GM19043 (cell line): ENCODE results near the gene ATP2C1.

Experiments used
- ATAC-seq: cut with Tn5 transposase; IDR thresholded peaks from one replicate; pipeline ENCODE4 v1.9.1; 2021; ENCODE audit warnings: low read depth; ENCODE audit not compliant: unreplicated experiment

Gene ATP2C1

DNA sequence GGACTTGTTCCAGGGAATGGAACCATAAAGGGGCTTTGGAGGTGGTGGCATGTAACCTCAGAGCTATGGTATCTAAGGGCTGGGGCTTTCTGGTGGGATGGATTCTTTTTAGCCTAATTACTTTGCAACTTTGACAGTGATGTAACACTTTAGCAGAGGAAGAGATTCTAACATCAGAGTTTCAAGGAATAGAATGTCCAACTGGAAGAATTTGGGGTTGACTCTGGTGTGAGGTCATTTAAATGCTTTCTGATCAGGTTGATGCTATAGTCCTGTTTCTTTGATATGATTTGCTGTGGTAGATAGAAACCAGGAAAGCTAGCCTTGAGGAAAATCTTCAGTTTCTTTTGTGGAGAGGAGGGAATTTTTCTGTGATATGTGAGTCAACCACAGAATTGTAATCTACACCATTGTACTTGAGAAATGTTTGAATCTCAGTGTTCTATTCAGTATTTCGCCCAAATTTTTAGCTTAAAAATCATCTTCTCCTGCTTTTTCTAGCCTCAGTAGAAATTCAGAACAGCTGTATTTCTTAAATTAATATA, 40.0 kb downstream of the ATP2C1 start:
- no peak for ATAC-seq

DNA sequence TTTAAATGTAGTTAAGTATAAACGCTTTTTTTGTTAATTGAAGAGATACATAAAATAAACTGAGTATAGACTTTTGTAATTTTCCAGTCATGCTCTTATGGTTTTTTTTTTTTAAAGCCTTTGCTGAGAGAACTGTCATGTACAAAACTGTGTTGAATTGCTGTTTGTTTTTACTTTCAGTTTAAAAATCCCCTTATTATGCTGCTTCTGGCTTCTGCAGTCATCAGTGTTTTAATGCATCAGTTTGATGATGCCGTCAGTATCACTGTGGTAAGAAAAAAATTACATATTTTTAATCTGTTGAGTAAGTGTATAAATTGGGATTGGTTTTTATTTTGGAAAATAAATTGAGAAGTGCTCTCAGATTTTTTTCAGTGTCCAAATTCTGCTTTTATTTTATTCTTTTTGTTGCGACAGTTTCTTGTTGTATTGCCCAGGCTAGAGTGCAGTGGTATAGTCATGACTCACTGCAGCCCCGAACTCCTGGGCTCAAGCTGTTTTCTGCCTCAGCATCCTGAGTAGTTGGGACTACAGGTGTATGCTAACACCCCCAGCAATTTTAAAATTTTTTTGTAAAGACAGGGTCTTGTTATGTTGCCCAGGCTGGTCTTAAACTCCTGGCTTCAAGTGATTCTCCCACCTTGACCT, 40.7 kb downstream of the ATP2C1 start:
- ATAC-seq: no peak

DNA sequence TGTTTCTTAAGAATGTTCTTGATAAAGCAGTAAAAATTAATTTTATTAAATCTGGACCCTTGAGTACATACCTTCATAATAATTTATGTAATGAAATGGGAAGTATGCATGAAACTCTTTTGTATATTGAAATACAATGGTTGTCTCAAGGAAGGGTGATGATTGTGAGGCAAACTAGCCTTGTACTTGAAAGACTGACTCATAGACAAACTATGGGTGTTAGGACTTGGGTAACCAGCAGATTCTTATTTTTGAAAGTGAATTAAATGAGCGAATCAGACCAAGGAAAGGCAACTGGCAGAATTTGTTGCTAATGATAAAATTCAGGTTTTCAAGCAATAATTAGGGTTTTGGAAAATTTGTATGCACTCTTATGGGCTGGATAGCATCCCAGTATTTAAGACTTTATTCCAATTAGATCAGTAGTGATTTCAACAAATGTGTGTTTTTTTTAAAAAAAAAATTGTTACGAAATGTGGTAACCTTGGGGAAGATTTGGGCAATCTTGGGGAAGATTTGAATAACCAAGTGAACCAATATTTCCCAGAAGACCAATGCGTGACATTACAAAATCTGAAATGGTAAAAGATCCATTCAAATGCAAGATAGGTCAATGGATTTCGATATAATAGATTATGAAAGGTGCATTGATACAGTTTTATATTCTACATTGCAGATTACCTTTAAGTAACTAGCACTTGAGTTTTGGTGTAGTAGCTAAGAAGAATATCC, 42.0 kb downstream of the ATP2C1 start:
- ATAC-seq: no peak

DNA sequence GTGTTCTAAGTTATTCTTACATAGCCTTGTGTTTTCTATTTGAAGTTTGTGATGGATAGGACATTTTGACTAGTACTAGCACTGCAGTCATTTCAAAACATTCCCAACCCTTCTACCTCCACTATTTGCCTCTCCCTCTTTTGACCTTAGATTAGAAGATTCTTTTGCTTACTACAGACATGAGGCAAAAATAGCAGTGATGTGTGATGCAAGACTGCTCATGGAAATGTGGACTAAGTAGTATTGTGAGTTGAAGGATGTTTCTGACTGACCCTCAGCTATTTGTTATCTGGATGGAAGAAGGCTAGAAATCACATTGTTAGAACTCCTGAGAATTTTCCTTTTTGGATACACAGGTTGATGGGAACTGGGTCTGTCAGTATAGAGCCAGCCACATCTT, 45.9 kb downstream of the ATP2C1 start:
- no peak for ATAC-seq

DNA sequence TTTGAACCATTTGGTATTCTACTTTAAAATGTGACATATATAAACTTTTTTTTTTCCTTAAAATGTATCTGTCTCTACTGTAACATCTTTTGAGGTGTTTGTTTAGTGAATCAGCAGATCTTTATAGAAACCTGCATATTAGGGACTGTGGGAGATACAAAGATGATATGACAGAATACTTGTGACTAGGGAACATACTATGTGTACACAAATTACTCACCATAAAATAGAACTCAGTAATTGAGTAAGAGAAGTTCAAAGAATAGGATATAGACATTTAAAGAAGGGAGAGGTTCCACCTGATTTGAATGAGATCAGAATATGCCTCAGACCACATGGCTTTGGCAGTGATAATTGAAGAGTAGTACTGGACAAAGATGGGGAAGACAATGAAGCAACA, 47.9 kb downstream of the ATP2C1 start:
- no peak for ATAC-seq

DNA sequence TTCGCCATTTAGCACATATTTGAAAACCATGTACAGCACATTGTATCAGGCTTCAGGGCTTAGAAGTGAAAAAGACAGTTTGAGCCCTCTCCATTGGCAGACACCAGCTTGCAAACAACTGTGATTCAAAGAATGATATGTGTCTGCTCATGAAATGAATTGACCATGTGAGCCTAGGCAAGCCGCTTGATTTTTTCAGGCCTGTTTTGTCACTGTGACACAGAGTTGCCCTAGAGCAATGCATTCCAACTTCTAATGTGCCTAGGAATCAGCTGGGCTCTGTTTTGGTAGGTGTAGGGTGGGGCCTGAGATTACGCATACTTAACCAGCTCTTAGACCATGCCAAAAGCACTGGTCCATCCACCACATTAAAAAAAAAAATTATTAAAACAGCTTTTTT, 53.0 kb downstream of the ATP2C1 start:
- ATAC-seq: no peak

DNA sequence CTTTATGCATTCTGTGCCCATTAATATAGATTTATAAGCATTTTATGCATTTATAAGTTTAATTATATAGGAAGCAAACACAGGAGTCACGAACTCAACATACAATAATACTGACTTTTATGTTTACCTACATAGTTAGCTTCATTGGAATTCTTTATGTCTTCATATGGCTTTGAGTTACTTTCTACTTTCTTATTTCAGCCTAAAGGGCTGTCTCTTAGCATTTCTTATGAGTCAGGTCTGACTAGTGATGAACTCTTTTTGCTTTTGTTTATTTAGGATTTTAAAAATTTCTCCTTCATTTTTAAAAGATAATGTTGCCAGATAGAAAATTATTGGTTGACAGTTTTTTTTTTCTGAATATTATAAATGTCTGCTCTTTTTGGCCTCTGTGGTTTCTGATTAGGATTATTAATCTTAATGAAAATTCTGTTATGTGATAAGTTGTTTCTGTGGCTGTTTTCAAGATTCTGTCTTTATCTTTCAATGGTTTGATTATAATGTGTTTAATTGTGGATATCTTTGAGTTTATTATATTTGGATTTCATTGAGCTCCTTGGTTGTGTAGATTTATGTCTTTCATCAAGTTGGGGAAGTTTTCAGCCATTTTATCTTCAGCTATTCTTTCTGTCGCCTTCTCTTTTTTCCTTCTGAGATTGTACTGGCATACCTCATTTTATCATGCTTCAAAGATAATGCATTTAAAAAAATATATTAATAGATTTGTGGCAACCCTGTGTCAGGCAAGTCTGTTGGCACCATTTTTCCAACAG, 54.3 kb downstream of the ATP2C1 start:
- ATAC-seq: no peak

DNA sequence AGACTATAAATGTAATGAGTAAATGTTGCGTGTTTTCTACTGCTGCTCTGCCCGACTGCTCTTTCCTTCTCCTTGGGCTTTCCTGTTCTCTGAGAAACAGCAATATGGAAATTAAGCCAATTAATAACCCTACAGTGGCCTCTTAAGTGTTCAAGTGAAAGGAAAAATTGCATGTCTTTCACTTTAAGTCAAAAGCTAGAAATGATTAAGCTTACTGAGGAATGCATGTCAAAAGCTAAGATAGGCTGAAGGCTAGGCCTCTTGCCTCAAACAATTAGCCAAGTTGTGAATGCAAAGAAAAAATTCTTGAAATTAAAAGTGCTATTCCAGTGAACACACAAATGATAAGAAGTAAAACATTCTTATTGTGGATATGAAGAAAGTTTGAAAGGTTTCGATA, 55.0 kb downstream of the ATP2C1 start:
- no peak for ATAC-seq

DNA sequence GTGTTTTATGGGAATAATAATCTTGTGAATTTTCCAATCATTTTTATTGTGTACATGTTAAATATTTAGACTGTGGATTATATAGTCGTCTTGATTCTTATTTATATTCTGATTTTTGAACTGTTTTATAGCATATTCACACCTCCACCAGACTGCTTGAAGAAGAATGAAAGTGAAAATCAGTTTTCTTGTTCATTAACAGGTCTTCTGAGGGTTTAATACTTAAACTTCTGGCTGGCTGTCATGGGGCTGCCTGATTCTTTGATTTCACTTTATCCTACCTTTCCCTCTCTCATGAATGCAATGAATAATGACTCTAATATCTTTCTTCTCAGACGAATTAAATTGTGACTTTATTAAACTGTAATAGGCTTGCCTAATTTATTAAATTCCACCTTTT, 56.2 kb downstream of the ATP2C1 start:
- ATAC-seq: peak; percentile 68

DNA sequence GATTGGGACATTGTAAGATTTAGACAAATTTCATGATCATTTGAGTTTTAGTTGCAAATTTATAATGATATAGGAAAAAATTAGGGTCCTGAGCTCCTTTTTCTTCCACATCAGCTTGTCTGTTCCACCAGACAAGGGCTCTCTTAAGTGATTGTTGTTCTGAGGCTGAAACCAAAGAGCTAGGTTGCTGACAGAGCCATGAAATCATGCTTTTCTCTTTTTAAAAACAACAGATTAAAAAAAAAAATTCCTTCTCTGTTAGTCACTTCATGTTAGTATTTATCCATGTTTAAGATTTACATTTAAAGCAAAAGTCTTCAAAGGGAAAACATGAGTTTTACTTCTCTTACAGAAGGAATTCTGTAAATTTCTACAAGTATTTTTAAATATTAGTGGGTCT, 56.8 kb downstream of the ATP2C1 start:
- no peak for ATAC-seq

DNA sequence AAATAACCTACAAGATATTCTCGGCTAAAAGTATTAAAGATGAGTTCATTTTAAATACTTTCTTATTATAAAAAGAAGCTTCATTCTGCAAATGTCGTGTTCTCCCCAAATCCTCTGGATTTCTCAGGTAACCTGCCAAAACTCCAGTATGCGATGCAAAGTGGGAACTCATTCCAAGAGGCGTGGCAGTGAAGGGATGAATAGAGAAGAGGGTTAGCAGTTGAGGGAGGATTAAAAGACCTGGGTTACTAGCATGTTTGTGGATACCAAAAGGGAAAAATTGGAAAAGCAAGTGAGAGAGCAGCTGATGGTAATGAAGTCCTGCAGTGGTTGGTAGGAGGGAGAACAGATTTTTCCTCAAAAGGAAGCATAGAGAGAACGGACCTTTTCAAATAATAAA, 61.6 kb downstream of the ATP2C1 start:
- ATAC-seq: no peak

DNA sequence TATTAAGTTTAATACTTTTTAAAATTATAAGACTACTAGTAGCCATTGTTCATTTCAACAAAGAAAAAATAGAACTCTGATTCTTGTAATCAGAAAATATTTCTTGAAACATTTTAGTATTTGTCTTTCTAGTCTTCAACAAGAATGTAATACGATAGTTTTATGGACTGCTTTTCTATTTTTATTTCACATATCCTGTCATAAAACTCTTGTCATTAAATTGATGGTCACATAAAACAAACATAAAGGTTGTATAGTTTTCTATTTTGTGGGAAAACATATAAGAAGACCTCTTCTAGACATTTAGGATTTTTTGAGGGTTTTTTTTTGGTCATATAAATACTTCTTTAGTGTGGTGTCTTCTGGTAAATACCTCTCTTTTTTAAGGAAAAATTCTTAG, 62.4 kb downstream of the ATP2C1 start:
- ATAC-seq: no peak

DNA sequence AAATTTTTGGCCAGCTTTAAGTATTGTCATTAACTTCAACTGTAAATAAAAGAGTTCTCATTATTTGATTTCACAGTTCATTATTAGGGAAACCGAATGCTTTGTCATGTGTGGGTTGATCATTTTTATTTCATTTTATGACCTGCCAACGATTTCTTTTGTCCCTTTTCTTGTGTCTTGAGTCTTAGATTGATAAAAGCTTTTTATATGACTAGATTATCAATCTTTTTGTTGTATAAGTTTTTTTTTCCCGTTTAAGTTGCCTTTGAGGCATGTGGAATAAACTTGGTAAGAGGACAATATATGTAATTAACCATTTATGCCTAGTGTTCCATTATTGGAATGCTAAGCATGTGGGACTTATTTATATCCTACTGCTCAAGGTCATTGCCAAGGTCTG, 62.8 kb downstream of the ATP2C1 start:
- ATAC-seq: no peak

DNA sequence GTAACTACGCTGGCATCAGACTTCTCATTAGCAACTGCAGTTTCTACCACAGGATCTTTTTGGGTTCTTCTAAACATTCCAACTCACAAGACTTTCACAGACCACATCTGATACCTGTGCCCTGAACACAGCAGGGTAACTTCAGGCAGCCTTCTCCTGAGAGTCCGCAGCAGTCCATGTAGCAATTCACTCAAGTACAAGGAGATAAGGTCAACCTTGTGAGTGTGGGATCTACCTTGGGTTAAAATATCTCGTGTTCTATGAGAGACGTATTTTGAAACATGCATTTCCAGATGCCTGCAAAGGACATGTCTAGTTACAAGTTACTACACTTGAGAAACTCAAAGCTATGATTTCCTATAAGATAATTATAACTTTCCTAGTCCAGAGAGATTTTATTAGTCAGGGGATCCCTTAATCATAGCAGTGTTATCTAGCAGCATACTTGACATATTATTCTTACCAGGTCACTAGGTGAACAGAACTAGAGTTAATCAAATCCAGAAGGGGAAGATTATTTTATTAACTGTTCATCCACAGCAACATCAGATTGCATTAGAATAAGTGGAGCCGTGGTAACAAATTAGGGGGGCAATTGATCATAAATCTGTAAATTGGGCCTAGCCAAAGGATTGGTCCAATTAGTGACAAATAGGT, 66.4 kb downstream of the ATP2C1 start:
- no peak for ATAC-seq

DNA sequence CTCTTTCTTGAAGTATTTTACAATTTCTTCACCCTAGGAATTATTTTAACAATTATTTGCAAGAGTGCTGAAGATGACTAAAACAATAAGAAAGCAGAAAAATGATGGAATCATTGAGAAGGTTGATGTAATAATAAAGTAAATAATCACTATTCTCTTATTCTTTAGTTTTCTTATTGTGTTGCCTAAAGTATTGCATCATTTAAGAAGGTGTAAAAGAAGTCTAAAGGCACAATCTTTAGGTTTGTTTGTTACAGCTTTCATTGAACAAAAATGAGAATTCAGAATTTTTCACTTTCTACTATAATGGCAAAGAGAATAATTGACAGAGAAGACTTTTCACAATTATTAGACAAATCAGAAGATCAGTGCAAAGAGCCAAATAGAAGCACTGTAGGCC, 67.6 kb downstream of the ATP2C1 start:
- no peak for ATAC-seq

DNA sequence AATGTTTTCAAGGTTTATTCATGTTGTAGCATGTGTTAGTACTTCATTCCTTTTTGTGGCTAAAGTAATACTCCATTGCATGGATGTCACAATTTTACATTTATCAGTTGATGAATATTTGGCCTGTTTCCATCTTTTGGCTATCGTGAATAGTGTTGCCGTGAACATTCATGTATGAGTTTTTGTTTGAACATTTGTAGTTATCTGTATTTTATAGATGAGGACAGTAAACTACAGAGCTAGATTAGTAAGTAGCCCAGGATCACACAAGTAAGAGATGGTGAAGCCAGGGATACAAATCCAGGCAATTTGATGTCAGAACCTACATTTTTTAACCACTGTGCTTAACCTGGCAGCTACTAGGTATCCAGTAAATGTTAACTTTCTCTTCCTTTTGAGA, 69.6 kb downstream of the ATP2C1 start:
- no peak for ATAC-seq

DNA sequence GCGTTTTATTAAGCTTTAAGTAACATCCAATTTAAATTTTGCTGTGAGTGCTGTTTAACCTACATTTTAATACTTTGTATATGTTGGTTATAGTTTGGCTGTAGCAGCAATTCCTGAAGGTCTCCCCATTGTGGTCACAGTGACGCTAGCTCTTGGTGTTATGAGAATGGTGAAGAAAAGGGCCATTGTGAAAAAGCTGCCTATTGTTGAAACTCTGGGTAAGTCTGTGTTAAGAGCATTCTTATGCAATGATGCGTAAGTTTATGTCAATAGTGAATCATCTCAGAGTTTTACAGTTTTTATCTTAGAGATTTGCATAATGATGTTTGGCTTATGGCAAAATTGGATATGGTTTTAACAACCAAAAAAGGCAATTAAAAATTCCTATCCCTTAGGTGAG, 70.0 kb downstream of the ATP2C1 start:
- no peak for ATAC-seq

DNA sequence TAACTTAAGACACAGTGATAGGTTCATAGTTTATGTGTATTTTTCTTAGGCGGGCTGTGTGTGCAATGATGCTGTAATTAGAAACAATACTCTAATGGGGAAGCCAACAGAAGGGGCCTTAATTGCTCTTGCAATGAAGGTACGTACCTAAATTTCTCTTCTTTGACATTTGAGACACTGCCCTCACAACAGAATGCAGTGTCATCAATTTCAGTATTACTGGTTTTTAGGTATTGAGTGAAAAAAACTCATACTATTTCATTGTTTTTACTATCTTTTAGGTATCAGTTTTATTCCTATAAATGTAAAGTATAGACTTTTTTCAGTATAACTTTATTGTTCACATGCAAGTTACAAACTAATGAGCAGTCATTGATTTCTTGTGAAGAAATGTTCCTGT, 73.4 kb downstream of the ATP2C1 start:
- ATAC-seq: no peak

DNA sequence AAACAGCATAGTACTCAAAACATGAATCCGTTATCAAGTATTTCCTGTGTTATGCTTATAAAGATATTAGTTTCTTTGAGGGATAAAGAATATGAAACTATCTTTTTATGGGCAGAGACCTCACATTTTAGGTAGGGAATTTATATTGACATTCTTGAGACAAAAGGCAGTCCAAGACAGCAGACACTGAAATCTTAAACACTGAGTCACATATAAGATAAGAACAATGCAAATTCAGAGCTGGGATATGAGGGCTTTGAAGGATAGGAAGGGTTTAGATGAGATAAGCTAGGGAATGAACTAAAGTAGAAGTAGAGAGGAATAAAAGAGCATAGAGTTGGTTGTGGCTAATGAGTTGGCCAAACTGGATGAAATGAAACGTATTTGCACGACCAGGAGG, 74.3 kb downstream of the ATP2C1 start:
- no peak for ATAC-seq

DNA sequence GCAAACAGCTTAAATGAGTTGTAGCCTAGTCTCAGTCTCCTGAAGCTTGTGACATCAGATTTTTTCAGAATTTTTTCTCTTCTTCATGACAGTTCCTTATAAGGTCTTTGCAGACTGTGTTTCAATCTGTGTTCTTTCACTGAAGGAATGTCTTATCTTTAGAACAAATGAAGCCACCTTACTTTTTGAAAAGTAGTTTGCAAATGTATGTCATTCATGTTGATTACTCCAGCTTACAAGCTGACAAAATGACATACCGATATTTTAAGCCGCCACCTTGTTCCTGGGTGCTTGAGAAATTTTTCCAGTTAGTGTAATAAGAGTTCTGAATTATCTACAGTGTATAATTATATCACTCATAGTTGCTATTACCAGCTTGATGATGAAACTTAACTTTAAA, 75.7 kb downstream of the ATP2C1 start:
- ATAC-seq: no peak

DNA sequence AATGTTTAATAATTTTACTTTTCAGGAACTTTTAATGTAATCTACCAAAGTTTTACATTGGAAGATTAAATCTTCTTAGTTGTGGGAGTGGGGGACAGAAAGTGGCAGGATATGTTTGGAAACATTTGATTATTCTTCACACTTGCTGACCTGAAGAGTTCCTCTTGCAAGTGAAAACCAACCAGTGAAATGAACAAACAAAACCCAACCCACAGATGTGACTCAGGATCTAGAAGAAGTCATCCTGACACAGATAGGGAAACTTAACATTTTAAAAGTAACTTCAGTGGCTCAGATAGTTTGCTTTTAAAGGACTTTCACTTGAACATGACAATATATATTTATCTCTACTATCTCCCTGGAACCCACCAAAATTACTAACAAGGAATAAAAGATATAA, 77.3 kb downstream of the ATP2C1 start:
- ATAC-seq: no peak
